ENCODE data around the gene CDADC1.
"Not testable (repeated sequence)": the region's sequence is repeated elsewhere in the genome, so short reads cannot be mapped to it uniquely, and the experiment has no call there.

The CDADC1 gene

DNA sequence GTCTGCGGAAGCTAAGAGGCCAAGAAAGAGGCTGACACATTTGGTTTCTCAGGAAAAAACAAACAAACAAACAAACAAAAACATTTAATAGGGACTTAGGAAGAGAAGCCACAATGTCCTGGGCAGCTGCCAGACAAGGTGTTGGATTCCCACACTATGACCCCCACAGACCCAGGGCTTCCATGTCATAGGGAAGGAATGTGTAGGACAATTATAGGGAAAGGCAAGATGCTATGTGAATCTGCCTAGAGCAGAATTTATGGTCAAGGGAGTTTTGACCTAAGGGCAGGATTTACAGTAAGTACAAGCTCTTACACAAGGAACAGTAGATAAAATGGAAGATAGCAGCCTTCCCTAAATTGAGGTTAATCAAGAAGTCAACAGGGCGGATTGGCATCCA lies 9.1 kb upstream of the CDADC1 start:
- DNase-seq (ENCODE audit: low read depth in 2 of 2): no peak

DNA sequence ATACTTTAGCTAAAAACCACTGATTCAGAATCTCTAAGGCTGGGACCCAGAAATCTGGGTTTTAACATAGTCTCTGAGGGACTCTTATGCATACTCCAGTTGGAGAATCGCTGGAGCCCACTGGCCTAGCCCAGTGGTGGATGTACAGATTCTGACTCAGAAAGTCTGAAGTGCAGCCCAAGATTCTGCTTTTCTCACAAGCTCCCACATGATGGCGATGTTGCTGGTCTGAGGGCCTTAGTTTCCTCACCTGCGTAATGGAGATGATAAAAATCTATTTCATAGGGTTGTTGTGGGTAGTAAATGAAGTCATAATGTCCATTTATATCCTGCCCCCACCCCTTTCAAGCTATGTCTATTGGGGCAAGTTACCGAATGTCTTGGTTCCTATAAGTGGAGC lies 7.7 kb upstream of the CDADC1 start:
- no peak for DNase-seq (ENCODE audit: low read depth in 2 of 2)

DNA sequence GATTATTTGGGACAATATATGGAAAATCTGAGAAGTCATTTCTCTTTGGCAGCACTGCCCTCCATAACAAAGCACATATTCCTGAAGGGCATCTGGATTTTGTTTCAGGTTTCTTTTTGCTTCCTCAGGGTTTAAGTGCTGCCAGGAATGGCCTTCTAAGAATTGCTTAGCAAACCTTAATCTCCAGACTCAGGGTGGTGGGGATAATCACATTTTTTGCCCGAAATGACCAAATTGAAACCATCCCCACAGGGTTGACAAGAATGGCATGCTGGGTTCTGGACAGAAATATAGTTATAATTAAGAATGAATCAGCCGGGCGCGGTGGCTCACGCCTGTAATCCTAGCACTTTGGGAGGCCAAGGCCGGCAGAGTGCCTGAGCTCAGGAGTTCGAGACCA lies 6.4 kb upstream of the CDADC1 start:
- no peak for DNase-seq (ENCODE audit: low read depth in 2 of 2)

DNA sequence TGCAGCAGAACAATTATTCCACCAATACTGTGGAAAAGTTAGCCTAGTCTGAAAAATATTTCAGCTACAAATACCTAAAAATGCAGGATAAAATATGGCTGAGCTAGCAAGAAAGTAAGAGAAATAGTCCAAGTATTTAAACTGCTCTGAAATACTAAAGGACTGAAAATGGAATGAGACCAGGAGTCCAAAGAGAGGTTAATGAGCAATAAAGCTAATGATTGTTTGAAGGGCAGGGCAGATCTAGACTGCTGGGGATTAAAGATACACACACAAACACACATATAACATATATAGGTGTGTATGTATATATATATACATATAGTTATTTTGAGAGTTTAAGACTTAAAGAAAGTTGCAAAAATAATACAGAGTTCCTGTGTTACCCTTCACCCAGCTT lies 2.6 kb upstream of the CDADC1 start:
- DNase-seq (ENCODE audit: low read depth in 2 of 2): no peak

DNA sequence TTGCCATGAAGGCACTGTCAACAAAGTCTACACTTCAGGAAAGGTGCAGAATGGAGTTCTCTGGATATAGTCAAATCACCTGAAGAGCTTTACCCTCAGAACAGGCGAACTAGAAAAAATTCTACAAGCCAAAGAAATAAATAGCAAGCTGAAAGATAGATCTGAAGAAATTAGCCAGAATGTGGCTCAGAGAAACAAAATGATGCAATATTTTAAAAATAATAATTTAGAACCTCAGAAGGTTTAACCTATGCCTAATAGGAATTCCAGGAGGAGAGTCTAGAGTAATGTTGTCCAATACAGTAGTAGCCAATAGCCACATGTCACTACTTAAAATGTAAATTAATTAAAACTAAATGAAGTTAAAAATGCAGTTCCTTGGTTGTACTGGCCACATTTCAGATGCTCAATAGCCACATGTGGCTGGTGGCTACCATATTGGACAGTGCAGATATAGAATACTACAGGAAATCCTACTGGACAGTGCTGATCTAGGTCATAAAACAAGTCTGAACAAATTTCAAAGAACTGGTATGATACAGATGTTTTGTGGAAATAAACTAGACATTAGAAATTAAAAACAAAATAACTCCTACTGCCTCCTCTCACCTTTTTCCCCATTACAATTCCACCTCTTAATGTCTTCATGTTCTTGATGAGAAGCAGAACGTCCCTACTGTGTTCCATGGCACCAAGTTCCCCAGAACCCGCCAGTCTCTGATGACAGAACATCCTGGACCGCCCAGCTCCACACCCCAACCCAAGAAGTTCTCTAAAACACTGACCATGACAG lies 679 bp upstream of the CDADC1 start:
- DNase-seq (ENCODE audit: low read depth in 2 of 2): peak in 1 of 2 donors; percentile 2

DNA sequence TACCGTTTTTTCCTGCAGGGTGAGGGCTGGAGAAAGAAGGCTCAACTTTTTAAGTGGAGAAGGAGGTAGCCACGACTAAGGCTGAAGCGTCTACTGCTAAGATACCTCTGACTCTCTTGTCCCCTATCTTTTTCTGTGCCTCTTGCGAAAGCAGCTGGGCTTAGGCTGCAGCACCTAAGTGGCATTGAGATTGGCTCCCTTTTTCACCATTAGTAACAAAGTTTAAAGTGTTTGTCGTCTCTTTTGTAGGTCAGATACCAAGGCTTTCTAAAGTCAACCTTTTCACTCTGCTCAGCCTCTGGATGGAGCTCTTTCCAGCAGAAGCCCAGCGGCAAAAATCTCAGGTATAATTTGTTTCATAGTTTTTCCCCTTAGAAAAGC lies 887 bp downstream of the CDADC1 start:
- DNase-seq (ENCODE audit: low read depth in 2 of 2): no peak

DNA sequence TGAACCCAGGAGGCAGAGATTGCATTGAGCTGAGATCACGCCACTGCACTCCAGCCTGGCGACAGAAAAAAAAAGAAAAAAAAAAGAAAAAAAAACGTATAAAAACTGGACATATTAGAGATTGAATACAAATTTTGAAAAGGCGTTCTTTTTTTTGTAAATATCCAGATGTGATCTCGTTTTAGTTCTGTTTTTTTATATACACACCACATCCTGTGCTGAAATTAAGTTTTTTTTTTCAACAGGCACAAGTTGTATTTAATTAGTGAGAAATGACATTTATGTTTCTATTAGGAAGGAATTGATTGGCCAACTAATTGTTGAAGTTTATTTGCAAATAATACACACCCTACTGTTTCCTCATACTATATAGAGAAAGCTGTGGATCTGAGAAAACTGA lies 3.6 kb downstream of the CDADC1 start:
- DNase-seq (ENCODE audit: low read depth in 2 of 2): no peak

DNA sequence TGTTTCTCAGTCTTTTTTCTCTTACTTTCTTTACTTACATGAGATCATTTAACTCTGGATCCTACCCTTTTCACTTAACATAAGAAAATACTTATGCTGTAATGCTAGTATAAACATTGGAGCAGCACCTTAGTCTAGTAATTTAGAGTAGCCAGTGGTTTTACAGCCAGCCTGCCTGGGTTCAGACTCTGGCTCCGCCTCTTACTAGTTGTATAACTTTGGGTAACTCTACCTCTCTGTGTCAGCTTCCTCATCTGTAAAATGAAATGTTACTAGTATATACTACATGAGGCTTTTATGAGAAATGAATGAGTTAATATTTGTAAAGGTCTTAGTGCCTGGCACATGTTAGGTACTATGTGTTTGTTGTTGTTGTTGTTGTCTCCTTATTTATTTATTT lies 5.6 kb downstream of the CDADC1 start:
- no peak for DNase-seq (ENCODE audit: low read depth in 2 of 2)

DNA sequence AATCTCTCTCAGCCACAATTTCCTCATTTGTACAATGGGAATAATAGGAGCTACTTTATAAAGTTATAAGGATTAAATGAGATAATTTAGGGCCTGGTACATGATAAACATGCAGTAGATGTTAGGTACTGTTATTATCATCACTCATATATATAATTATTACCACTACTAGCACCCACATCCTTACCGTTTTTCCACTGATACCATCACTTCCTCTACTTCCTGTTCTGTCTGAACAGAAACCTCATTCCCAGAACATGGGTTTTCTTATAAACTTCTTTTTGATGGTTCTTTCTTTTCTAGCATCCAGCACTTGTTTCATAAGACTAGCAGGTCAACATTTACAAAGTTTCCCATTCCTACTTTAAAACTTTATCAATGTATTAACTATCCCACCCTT lies 6.3 kb downstream of the CDADC1 start:
- DNase-seq (ENCODE audit: low read depth in 2 of 2): no peak

DNA sequence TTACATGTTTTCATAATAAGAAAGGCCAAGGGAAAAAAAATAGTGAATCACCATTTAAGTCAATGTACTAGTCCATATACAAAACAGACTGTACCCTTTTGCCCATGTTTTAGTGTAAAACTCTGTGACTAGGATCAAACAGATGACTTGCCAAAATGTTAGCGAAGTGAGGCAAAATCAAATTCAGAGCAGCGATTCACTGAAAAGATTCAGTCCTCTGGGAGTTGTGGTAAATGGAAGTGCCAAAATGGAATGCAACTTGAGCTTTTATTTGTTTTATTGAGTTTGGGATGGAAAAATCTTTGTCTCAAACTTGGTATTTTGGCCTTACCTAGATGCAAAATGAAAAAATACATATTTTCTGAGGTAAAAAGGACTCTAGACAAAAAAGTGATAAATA lies 9.1 kb downstream of the CDADC1 start:
- no peak for DNase-seq (ENCODE audit: low read depth in 2 of 2)

DNA sequence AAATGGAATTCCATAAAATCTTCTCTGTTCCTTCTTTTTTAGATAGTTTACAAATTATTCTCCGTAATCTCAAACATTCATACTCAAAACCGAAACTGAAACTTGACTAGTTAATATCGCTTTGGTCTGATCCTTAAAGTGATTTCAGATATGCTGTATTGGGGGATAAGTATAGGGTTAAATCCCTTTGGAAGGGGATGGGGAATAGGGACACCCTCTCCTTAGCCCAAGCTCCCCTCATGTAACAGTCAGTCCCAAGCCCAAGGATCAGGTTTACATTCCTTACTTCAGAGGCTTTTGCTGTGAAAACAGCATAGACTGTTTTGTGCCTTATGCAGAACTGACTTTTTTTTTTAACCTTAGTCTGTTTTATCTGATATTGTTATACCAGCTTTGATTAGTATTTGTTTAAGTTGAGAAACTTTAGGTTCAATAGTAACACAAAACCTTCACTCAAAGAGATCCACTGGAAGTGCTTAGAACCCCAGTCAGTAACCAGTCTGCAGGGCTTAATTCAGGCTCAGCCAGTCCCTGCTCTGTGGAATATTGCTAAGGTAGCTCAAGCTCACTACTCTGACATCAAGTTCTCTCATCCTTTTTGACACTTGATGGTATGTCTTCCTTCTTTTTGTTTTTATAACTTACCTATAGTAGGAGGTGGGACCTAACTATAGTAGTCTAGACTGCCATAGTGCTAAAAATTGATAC lies 10.5 kb downstream of the CDADC1 start:
- DNase-seq (ENCODE audit: low read depth in 2 of 2): no peak

DNA sequence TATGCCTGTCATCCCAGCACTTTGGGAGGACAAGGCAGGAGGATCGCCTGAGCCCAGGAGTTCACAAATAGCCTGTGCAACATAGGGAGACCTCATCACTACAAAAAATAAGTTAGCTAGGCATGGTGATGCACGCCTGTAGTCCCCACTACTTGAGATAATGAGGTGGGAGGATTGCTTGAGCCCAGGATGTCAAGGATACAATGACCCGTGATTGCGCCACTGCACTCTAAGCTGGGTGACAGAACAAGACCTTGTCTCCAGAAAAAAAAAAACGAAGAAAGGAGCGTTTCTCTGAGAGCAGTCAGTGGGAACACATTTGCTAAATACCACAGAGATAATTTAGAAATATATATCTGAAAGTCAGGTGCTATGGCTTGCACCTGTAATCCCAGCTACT lies 11.9 kb downstream of the CDADC1 start:
- no peak for DNase-seq (ENCODE audit: low read depth in 2 of 2)

DNA sequence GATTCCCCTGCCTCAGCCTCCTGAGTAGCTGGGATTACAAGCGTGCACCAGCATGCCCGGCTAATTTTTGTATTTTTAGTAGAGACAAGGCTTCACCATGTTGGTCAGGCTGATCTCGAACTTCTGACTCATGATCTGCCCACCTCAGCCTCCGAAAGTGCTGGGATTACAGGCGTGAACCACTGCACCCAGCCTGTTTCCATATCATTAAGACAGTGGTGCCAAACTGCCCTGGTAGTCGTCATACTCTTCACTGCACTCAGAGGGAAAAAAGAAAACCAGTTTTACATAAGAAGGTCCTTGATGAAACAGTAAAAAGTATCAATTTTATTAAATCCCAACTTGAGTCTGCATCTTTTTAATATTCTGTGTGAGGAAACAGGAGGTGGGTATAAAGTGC lies 14.9 kb downstream of the CDADC1 start:
- no peak for DNase-seq (ENCODE audit: low read depth in 2 of 2)

DNA sequence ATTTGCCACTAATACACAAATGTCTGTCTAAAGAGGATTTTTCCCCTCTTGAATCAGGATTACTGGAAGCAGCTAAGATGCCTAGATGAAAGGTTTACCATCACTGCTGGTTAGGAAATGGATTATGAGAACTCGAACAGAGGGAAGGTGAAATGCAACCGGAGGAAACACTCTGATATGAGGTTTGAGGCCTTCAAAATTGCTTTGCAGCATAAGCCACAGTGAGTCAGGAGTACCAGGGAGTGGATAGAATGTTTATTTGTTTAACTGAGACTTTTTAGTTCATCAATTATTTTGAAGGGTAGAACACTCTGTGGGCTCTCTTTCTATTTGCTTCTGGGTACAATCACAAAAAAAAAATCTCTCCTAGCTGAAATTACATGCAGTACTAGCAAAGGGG lies 18.1 kb downstream of the CDADC1 start:
- no peak for DNase-seq (ENCODE audit: low read depth in 2 of 2)

DNA sequence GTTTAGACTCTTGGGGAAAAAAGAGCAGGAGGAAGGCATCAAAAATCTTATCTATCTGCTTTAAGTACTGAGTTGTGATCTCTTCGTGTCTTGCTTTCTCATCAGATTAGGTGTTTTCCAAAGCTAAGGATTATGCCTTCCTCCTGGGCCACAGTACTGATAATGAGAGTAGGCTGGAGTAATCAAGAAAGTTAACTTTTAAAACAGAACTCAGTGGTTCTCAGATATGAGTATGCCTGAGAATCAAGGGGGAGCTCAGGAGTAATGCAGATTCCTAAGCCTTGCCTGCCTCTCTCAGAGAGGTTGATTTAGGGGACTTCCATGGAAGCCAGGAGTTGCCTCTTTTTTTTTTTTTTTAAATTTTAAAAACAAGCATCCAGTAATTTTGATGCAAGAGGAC lies 23.5 kb downstream of the CDADC1 start:
- no peak for DNase-seq (ENCODE audit: low read depth in 2 of 2)

DNA sequence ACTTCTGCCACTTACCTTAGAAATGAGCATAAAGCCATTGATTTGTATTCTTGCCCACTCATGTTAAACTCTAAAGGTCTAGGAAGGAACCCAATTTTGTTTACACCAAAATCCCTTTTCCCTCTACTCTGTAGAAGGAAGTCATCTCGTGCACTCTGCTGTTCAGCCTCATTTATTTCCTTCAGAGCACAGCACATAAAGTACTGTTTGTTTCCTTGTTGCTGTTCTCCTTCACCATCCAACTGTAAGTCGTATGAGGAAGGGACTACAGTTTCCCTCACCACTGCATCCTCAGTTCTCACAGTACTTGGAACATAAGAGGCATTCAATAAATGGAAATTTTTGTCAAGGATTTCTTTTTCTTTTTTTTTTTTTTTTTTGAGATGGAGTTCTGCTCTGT lies 24.6 kb downstream of the CDADC1 start:
- DNase-seq (ENCODE audit: low read depth in 2 of 2): no peak

DNA sequence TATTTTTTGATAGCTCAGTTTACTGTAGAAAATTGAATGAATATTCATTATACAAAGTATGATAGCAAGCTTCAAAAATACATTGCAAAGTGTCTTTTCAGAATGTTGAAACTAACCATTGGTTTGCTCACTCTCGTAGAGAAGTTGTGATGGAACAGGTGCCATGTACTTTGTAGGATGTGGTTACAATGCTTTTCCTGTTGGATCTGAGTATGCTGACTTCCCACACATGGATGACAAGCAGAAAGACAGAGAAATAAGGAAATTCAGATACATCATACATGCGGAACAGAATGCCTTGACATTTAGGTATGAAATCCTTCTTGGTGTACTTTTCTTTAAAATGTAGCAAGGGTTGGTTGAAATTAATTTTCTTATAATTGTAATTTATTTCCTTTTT lies 30.5 kb downstream of the CDADC1 start:
- no peak for DNase-seq (ENCODE audit: low read depth in 2 of 2)

DNA sequence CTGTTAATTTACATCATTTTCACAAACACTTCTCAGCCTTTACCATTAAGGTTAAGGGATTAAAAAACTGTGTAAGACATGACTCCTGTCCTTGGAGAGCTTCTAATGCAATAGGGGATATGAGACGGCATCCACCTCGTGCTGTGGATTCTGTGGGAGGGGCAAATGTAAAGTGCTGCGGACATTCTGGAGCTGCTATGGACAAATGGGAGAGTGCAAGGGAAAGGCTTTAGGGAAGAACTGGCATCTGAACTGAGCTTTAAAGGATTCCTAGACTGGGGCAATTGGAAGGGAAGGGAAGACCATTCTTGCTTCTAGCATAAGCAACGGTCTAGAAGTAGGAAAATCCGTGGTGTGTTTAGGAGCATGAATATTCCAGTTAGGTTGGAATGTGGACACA lies 31.4 kb downstream of the CDADC1 start:
- DNase-seq (ENCODE audit: low read depth in 2 of 2): no peak

DNA sequence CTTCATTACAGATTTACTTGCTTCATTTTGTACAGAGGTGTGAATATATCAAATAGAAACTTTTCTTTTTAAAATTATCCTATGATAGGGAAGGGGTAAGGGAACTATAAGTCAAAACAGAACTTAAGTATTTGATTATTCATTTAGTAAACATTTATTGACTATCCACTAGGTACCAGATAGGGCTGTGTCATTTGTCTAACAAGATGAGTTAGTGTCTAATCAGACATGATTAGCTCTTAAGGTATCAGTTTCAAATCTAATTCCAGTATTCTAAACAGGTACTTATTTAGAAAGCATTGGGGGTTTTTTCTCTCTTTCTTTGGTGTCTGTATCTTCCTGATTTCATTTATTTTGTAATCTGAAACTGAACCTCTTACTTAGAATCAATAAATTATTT lies 32.2 kb downstream of the CDADC1 start:
- DNase-seq (ENCODE audit: low read depth in 2 of 2): no peak

DNA sequence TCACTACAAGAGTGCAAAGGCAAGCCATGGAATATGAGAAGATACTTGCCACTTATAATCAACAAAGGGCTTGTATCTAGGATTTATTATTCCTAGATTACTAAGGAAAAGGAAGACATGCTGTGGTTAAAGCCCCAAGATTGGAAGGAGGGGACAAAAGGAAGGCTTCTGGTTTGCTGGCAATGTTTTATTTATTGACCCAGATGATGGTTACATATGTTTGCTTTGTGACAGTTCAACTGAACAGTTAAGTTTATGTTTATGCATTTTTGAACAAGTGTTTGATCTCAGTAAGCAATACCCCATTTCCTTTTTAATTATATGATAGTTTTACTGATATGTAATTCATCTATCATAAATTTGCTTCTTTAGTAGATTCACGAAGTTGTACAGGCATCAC lies 40.3 kb downstream of the CDADC1 start:
- DNase-seq (ENCODE audit: low read depth in 2 of 2): no peak

DNA sequence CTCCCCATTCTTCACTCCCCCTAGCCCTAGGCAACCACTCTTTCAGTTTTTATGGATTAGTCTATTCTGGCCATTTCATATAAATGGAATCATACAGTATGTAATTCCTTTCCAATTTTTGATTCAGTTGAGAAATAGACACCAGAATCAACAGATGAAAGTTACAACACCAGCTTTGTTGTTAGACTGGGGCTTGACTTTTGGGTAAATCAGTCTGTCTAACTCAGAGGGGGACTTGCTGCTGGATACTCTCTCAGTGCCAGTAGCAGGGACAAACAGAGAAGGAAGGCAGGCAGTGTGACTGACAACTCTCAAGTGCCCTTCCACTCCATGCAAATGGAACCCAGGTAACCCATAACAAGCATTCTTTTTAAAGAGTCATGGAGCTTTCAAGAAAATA lies 40.7 kb downstream of the CDADC1 start:
- no peak for DNase-seq (ENCODE audit: low read depth in 2 of 2)

DNA sequence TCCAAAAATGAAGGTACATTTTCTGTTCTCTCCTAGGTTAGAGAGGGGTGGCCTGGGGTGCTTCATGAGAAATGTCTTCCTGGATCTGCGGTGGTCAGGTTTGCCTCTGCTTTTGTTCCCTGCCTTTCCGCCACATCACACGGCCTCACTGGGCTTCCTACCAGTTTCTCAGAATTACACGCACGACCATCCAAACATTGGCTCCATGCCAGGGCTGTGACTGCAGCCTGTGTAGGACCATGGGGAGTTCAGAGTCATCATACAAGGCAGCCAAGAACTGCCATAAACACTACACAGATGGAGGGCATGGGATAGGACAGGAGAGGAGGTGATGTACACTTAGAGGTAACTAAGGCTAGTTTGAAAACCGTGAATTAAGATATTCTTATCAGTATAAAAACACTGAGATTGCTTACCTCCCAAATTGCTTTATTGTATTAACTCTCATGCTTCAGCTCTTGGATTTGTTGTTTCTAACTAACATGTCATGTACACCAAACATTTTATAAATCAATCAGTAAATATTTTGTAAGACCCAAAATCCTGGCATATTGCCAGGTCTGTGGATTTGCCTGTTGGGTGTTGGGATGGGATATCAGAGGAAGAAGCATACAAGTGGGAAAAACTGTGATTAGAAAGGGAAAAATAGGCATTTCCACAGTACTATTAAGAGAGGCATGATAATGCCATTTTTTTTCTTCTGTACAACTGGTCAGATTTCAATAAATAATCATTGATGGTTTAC lies 45.2 kb downstream of the CDADC1 start:
- DNase-seq (ENCODE audit: low read depth in 2 of 2): no peak

DNA sequence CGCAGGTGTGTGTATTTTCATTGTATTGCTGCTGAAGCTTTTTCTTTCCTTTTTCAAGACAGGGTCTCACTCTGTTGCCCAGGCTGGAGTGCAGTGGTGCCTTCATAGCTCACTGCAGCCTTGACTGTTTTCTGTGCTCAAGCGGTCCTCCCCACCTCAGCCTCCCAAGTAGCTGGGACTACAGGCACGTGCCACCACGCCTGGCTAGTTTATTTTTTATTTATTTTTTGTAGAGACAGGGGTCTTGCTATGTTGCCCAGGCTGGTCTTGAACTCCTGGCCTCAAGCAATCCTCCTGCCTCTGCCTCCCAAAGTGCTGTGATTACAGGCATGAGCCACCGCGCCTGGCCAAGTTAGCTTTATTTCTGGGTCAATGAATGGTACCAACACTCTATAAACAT lies 47.0 kb downstream of the CDADC1 start:
- not testable (repeated sequence) for DNase-seq (ENCODE audit: low read depth in 2 of 2)
